GM04504 (cell line): Measurements from ENCODE around the gene CARHSP1.
"Not testable (repeated sequence)": the region's sequence is repeated elsewhere in the genome, so short reads cannot be mapped to it uniquely, and the experiment has no call there.

ENCODE experiments used
- DNase-seq: peaks from one replicate; pipeline ENCODE4 v3.0.0-alpha.2; 2012; ENCODE audit warnings: low read depth

The CARHSP1 gene

DNA sequence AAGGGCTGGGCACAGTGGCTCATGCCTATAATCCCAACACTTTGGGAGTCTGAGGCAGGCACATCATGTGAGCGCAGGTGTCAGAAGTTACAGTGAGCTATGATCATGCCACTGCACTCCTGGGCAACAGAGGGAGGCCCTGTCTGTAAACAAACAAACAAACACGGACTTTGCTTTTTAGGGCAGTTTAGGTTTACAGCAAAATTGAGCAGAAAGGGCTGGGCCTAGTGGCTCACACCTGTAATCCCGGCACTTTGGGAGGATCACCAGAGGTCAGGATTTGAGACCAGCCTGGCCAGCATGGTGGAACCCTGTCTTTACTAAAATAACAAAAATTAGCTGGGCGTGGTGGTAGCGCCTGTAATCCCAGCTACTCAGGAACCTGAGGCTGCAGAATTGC lies 3.3 kb upstream of the CARHSP1 start:
- DNase-seq, result no peak

DNA sequence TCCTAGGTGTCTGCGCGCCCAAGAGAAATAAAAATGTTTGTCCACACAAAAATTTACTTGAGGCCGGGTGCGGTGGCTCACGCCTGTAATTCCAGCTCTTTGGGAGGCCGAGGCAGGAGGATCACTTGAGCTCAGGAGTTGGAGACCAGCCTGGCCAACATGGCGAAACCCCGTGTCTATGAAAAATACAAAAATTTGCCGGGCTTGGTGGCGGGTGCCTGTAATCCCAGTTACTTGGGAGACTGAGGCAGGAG lies 1.1 kb upstream of the CARHSP1 start:
- DNase-seq, result not testable (repeated sequence)

DNA sequence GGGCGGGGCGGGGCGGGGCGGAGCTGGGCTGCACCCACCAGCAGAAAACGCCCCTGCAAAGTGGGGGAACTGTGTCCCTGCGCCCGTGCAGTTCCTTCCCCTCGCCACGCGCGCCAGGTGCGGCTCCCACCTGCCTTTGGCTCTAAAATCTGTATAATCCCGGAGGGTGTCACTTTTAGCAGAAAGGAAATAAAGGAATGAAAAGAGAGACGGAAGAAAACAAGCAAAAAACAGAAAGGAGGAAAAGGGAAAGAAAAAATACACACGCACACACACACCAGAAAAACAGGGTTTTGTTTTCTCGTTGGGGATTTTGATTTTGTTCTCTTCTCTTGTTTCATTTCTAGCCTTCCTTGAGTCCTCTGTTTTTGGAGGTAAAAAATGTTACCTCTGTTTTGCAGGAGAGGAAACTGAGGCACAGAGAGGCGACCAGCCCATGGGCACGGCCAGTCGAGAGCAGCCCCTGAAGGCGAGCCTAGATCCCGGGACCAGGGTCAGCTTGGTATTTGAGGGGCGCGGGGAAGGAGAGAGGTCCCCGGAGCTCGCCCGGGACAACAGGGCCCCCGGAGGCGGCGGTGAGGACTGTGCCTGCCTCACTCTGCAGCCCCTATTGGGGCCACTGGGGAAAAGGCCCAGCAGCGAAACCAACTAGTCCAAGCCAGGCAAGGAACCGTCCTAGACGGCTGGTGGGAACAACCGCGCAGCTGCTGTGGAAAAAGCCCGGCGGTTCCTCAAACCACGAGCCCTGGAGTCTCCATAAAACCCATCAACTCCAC lies 594 bp upstream of the CARHSP1 start:
- no peak for DNase-seq

DNA sequence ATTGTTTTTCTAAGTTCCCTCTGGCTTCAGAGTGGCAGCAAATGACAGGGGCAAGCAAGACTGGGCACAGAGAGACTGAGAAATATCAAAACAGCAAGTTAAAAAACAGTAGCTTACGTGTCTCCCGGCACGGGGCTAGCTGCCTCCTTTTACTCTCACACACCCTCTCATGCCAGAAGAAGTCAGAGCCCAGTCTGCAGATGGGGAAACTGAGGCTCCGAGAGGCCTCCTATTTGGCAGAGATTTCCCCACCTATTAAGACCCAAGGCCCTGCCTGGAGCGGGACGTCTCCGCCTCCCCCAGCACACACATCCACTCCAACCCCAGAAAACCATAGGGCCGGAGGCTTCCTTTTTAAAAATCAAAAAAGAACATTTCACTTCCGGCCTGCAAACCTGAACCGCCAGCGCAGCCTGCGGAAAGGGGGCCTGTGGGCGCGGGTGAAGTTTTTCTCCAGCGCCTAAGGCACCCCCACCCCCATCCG lies 832 bp downstream of the CARHSP1 start:
- no peak for DNase-seq

DNA sequence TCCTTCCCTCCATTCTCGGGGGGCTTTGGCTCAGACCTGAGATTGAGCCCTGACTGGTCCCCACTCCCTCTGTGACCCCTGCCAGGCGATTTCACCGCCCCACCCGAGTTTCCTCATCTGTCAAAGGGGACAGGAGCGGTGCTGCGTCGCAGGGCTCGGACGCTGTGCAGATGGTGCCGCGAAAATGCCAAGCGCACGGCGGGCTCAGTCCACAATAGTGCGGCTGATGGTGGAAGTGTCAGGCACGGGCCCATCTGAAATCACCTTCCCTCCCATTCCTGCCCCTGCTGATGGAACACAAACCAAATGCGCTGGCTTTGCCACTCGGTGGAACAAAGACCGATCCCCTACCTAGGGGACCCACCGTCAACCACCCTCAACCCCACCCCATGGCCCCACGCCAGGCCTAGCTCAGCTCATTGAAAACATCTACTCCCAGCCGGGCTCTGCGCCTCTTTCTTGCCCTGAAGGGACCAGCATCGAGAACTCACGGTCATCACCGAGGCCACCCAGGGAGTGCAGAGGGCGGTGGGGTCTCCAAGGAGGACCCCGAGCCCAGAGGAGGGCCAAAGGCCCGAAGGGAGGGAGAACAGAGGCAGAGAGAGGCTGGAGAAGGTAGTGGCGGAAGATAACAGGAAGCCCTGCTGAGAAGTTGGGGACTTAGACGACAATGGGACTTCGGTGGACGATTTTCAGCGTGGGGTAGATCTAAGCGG lies 1.4 kb downstream of the CARHSP1 start:
- DNase-seq, result no peak

DNA sequence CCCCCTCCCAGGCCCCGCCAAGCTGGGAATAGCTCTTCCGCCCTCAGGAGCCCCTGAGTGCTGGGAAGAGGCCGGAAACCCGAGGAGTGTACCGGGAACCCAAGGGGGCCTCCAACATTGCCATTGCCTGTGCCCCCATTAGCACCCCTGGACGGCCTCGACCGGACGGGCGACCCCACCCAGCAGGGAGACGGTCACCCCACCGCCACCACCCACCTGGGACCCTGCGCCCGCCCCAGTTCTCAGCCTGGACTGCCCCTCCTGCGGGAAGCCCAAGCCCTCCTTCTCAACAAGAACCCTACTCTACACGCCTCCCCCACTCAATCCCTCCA lies 2.0 kb downstream of the CARHSP1 start:
- no peak for DNase-seq

DNA sequence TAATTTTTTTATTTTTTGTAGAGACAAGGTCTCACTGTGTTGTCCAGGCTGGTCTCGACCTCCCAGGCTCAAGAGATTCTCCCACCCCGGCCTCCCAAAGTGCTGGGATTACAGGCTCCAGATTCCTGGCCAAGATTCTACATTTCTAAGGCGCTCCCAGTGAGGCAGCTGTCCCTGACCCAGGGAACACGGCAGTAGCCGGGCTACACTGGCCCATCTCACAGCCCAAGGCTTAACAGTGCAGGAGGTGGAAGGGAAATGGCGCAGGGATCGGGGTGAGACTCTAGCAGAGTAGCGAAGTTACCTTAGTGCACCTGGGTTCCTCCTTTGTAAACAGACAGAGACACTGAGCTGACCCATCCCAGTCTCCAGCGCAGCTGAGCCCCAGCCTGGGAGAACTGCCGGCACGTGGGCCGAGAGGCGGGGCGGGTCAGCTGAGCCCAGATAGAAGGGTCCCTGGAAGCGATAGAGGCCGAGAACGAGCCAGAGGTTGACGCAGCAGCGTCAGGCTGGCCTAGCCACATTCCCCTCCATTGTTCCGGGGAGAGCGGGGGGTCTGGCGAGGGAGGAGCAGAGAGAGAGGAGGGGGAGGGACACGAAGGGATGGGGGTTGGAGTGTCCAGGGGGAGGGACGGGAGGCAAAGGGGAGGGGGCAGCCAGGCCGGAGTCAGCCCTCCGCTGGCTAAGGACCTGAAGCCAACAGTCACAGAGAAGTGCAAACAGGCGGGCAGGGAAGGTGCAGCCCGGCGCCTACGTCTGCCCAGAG lies 2.5 kb downstream of the CARHSP1 start:
- DNase-seq, result no peak

DNA sequence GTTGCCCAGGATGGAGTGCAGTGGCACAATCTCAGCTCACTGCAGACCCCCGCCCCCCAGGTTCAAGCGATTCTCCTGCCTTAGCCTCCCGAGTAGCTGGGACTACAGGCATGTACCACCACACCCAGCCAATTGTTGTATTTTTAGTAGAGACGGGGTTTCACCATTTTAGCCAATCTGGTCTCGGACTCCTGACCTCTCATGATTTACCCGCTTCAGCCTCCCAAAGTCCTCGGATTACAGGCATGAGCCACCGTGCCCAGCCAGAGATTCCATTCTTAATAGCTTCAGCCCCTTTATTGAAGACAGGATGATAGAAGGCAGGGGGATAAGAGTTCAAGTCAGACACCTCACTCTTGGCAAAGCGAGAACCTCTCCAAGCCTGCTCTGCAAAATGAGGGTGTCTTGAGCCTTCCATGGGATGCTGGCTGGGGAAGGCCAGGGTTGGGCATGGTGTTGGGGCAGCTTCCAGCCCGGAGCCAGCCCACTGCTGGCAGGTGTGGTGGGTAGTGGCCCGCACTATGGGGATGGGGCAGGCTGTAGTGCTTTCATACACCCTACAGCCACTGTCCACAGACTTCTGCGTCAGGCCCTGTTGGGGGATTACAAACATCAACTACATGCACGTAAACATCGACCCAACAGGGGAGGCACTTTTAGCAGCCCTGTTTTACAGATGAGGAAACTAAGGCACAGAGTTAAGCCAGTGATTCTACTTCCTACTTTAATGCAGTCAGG lies 3.5 kb downstream of the CARHSP1 start:
- DNase-seq, result no peak

DNA sequence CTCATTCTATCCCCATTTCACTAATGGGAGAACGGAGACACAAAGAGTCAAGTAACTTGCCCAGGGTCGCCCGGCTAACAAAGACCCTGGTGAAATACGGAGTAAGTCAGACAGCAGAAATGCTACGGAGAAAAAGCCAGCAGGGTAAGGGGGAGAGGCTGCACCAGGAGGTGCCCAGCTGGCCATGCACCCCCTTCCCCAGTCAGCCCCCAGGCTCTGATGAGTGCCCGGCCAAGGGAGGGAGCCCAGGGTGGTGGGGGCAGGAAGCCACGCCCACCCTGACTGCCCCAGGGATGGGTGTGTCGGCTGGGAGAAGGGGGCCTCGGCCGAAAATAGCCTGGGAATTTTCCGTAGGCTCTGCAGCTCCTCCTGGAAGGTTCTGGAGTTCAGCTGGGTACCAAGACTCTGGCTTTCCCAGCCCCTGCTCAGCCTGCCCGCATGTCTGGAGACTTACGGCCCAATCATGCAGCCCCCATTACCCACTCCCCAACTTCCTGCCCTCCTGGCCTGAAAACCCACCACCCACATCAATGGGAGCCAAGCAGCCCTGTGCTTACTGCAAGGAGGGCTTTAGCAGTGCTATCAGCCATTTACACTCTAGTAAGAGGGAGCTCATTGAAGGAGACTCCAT lies 4.2 kb downstream of the CARHSP1 start:
- DNase-seq, result no peak

DNA sequence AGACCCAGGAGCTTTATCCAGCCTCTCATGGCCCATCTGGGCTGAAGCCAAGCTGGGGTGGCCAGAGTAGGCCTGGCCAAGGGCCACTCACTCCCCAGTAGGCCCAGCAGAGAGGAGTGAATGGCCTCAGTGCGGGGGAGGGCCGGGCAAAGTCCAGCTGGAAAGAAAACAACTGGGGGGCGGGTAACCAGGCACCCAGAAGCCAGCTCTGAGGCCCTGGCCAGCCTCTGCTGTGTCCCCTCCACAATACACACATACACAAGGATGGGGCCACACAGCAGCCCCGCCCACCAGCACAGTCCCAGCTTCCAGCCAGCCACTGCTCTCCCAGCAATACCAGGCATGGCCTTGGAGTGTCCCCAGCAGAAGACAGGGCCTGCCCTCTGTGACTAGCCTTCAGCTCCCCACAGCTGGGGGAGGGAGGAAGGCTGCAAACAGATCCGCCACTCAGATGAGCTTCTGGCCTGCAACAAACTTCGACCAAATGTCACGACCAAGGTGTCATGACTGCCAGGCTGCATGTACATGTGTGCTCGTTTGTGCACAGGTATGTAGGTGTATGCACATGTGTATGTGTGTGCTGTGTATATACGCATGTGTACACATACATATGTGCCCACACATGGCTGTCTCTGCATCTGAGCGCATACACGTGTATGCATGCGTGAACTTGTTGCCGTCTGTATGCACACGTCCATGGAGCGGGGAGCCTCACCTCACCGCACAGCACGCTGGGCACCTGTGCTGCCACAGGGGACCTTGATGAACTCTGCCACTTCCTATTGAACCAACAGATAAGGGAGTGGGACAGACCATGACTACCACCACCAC lies 5.0 kb downstream of the CARHSP1 start:
- no peak for DNase-seq

DNA sequence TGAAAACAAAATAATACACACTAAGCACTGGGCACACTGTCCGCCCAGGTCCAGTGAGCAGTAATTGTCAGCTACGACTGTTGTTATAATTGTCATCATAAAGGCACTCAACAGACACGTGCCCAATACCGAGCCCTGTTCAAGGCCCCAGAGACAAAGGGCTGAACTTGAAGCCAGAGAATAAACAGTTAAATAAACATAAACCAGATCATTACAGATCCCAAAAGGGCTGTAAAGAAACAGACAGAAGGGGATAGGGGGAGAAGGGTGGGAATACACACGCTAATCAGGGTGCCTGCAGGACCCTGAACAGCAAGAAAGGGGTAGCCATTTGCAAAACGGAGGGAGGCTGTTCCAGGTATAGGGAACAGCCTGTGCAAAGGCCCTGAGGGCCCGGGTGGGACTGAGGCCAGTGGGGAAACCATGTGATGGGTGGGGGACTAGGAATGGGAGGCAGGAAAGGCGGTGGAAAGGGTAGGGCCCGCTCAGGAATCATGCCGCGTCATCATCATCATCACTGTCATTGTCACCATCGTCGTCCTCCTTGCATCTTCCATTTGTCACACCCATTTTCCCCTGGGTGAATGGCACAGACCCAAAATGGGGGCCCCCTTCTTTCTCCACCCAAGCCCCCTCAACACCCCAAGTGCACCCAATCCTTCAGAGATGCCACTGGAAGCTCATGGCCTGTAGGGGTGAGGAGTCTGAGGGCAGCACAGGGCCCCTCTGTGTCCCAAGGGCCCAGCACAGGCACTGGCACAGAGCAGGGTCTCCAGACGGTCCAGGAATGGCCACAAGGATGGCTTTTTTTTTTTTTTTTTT lies 6.3 kb downstream of the CARHSP1 start:
- no peak for DNase-seq

DNA sequence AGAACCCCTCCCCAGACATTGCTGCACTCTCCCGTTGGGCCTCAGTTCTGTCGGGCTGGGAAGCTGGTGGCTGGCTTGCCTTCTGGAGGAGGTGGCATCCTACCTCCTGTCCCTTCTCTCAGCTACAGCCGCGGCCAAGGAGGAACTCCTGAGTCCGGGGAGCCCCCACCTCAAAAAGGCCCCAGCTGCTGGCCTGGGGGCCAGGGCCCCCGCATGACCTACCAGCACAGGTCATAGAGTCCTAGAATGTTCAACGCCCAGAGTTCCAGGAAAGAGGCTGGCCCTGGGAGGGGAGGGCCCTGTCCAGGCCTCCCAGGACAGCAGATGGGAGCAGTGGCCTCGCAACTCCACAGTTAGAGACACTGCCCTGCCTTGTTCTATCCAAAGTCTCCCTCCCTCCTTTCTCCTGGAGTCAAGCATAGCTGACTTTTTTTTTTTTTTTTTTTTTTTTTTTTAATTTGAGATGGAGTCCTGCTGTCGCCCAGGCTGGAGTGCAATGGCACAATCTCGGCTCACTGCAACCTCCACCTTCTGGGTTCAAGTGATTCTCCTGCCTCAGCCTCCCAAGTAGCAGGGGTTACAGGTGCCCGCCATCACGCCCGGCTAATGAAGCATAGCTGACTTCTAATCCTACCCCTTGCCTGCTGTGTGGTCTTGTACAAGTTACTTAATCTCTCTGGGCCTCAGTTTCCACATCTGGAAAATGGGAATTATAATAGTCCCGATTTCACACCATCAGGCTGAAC lies 7.1 kb downstream of the CARHSP1 start:
- no peak for DNase-seq

DNA sequence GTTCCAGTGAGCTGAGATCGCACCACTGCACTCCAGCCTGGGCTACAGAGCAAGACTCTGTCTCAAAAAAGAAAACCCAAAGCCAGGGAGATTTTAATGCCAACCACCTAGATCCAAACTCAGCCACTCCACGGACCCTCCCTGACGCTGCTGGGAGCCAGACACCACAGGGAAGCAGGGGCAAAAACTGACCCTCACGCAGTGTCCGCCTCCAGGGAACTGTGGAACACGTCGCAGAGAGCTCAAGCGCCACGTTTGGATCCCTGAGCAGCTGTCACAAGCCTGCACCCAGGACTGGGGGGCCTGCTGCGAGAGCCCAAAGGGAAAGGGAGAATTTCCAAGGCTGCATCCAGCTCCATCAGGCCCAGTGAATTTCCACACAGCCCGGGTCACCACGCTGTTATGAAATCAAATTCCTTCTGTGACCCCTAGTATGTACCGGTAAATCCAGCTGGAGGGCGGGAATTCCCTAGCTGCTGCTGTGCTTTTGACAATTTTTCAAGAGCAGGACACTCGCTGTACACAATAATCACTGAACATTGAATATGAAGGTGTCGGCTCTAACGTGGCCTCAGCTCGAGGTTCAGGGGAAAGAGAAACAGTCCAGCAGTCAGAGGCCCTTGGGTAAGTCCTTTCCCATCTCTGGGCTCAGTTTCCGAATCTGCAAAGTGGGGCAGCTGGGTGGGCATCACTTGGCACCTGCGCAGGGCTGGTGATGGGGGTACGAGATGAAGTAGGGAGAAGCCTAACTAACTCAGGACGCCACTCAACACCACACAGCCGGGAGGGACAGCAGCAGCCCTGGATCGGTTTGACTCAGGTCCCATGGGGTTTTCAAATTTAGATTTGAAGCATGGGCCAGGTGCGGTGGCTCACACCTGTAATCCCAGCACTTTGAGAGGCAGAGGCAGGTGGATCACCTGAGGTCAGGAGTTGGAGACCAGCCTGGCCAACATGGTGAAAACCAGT lies 8.6 kb downstream of the CARHSP1 start:
- no peak for DNase-seq

DNA sequence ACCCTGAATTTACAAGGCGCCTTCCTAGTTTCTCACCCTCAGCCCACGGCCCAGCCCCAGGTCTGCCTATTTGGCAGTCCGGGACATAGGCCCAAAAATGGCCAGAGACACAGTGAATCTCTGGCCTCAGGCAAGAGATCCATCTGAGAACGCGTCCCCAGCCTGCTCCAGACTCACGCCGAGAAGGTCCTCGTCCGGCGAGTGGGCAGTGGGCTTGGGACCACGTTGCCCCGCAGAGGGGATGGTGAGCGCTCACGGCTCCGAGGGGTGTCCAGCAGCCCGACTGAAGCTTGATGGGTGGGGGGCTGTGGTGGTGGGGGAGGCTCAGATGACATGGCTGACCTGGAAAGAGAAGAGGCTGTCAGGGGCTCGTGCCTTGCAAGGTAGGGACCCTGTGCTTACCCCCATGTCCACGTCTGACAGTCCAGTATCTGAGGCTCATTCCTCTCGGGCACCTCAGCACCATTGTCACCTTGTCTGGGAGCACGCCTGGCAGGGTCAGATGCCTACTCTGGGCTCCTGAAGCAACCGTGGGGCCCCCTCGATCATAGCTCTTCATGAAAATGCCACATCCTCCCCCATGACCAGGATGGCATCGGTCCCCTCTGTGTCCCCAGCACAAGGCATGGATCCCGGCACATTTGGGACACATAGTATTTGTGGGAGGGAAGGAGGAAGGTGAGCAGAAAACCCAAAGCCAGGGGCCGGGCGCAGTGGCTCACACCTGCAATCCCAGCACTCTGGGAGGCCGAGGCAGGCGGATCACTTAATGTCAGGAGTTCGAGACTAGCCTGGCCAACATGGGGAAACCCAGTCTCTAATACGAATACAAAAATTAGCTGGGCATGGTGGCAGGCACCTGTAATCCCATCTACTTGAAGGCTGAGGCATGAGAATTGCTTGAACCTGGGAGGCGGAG lies 9.6 kb downstream of the CARHSP1 start:
- DNase-seq, result no peak

DNA sequence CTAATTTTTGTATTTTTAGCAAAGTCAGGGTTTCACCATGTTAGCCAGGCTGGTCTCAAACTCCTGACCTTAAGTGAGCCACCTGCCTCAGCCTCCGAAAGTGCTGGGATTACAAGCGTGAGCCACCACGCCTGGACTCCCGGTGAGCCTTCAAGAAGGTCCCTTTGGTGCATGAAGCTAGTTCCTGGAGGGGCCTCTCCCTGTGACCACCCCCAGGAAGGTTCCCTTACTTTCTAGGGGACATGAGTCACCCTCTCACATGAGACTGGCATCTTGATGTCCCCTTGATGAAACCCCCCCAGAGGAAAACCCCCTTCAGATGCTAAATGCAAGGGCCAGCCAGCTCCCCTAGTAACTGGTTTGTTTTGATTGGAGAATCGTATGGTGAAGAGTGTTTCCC lies 12.8 kb downstream of the CARHSP1 start:
- no peak for DNase-seq

DNA sequence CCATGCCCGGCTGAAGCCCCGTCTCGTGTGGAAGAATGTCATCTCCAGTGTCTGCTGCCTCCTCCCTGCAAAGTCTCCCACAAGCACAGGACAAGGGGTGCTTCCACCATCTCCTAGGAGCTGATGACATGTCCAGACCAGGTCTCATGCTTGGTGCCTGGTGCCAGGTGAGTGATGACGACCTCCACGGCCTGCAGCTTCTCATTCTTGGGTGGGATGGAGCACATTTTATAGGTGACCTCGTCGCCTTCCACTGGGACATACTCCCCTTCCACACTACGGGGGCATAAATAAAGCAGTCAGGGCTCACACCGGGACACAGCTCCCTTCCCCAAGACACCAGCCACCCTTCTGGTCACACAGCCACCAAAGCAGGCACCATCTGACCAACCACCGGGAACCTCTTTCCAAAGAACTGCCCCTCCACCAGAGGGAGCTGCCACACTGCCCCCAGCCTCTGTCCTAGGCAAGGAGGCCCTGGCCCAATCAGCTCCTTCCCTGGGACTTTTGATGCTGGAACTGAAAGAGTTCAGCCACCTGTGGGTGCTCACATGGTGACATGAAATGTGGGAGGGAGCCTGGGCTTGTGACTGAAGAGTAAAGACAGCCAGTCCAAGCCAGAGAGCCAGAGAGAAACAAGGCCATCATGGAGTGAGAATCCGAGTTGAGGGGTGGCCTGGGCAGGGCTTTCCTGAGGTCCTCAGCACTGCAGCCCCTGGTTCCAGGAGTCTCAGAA lies 13.6 kb downstream of the CARHSP1 start:
- no peak for DNase-seq
